ENCODE measurements around the gene SLC19A1. TPM values are rescaled to one million over a fixed set of nuclear protein-coding genes. Genes with fewer than 3 reads are reported as not detected.
"Not testable (repeated sequence)": the region's sequence is repeated elsewhere in the genome, so short reads cannot be mapped to it uniquely, and the experiment has no call there.

SLC19A1 gene
- total RNA-seq, 1 donor from 2014 or later: 53.3 TPM

DNA sequence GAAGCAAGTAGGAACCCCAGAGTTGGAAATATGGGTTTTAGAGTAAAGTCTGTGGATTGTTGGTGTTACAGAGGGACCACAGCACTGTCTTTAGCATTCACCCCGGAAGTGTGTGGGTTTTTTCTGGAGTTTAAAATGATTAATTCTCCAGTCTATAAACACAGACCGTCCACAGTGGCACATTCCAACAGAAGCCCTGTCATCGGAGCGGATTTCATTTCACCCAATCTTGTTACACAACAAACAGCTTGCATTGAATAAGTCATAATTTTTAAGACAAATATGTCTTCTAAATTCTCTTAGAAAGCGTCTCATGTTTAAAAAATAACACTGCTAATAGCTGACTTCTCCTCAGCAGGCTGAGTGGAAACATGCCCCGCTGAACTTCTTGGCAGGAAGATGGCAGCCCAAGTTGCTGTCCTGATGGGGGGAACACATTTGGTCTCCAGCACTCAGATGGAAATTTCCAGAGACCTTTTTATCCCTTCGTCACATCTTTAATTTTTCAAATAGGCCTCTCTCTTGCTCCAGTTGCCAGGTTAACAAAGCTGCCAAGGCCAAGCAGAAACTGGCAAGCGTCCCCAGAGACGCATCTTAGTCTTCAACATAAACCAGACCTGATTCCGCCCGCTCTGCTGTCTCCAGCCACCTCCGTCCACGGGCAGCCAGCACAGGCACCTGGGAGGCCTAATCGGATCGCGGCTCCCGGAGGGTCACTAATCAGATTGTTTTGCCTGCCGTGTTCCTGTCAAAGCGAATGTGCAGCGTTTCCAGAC is 28.8 kb upstream of the SLC19A1 start:
- Mint-ChIP-seq H3K36me3 (ENCODE audit: unreplicated experiment) (no peaks in the 10 kb centered on the region), H3K27ac (ENCODE audit: unreplicated experiment) (no peak overlapping the region), H3K9me3 (ENCODE audit: unreplicated experiment) (no peaks in the 10 kb centered on the region), H3K4me3 (ENCODE audit: unreplicated experiment) (no peak overlapping the region), H3K4me1 (ENCODE audit: low read depth, unreplicated experiment) (peaks cover 5% of the 10 kb centered on the region), H3K27me3 (ENCODE audit: unreplicated experiment) (peaks cover 2% of the 10 kb centered on the region)
- DNase-seq: no peak
- TF ChIP-seq, protein P1, sequence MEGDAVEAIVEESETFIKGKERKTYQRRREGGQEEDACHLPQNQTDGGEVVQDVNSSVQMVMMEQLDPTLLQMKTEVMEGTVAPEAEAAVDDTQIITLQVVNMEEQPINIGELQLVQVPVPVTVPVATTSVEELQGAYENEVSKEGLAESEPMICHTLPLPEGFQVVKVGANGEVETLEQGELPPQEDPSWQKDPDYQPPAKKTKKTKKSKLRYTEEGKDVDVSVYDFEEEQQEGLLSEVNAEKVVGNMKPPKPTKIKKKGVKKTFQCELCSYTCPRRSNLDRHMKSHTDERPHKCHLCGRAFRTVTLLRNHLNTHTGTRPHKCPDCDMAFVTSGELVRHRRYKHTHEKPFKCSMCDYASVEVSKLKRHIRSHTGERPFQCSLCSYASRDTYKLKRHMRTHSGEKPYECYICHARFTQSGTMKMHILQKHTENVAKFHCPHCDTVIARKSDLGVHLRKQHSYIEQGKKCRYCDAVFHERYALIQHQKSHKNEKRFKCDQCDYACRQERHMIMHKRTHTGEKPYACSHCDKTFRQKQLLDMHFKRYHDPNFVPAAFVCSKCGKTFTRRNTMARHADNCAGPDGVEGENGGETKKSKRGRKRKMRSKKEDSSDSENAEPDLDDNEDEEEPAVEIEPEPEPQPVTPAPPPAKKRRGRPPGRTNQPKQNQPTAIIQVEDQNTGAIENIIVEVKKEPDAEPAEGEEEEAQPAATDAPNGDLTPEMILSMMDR (IDR thresholded peaks at IDR 0.05; ENCODE audit: partially characterized antibody, unreplicated experiment): no peak

DNA sequence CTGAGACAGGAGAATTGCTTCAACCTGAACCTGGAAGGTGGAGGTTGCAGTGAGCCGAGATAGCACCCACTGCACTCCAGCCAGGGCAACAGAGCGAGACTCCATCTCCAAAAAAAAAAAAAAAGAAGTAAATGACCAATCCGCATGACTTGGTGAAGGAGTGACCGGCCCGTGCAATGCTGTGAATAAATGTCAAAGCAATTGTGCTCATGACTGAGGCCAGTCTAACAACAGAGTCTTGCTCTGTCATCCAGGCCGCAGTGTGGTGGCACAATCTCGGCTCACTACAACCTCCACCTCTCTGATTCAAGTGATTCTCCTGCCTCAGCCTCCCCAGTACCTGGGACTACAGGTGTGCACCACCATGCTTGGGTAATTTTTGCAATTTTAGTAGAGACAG is 27.8 kb upstream of the SLC19A1 start:
- TF ChIP-seq, protein P1 (IDR thresholded peaks at IDR 0.05; ENCODE audit: partially characterized antibody, unreplicated experiment): no peak
- Mint-ChIP-seq H3K36me3 (ENCODE audit: unreplicated experiment) (no peaks in the 10 kb centered on the region), H3K27me3 (ENCODE audit: unreplicated experiment) (no peaks in the 10 kb centered on the region), H3K4me3 (ENCODE audit: unreplicated experiment) (no peak overlapping the region), H3K4me1 (ENCODE audit: low read depth, unreplicated experiment) (peaks cover 5% of the 10 kb centered on the region), H3K9me3 (ENCODE audit: unreplicated experiment) (no peaks in the 10 kb centered on the region), H3K27ac (ENCODE audit: unreplicated experiment) (no peak overlapping the region)
- no peak for DNase-seq

DNA sequence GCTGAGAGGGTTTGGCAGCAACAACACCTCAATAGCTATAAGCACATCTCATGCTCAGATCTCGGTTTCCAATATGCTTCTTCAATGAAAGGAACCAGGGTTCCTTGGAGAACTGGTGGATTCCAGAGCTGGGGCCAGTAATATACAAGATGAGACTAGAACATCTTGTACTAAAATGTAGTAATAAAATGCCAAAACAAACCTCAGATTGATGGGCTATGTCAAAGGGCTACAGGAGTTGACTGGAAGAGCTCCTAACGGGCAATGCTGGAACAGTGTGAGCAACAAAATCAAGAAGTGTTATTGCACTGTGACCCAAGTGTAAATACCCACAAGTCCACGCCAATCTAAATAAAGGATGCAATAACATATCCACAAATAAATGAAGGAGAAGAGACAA is 26.1 kb upstream of the SLC19A1 start:
- H3K4me3 Mint-ChIP-seq (ENCODE audit: unreplicated experiment): no peak overlapping the region
- no peak for DNase-seq
- no peak overlapping the region for H3K27ac Mint-ChIP-seq (ENCODE audit: unreplicated experiment)
- no peaks in the 10 kb centered on the region for H3K9me3 Mint-ChIP-seq (ENCODE audit: unreplicated experiment)
- H3K36me3 Mint-ChIP-seq (ENCODE audit: unreplicated experiment): peaks cover 6% of the 10 kb centered on the region
- H3K27me3 Mint-ChIP-seq (ENCODE audit: unreplicated experiment): no peaks in the 10 kb centered on the region
- TF ChIP-seq, protein P1 (IDR thresholded peaks at IDR 0.05; ENCODE audit: partially characterized antibody, unreplicated experiment): no peak
- peaks cover 5% of the 10 kb centered on the region for H3K4me1 Mint-ChIP-seq (ENCODE audit: low read depth, unreplicated experiment)

DNA sequence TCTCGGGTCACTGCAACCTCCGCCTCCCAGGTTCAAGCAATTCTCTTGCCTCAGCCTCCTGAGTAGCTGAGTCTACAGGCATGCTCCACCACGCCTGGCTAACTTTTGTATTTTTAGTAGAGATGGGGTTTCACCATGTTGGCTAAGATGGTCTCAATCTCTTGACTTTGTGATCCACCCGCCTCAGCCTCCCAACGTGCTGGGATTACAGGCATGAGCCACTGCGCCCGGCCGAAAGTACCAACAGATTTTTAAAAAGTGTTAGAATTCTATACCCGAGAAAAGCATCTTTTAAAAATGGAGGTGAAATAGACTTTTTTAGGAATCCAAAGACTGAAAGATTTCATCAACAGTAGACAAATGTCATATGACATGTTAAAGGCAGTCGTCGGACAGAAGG is 21.9 kb upstream of the SLC19A1 start:
- H3K27ac Mint-ChIP-seq (ENCODE audit: unreplicated experiment); H3K4me3 Mint-ChIP-seq (ENCODE audit: unreplicated experiment); H3K27me3 Mint-ChIP-seq (ENCODE audit: unreplicated experiment); DNase-seq; H3K9me3 Mint-ChIP-seq (ENCODE audit: unreplicated experiment); H3K4me1 Mint-ChIP-seq (ENCODE audit: low read depth, unreplicated experiment): not testable (repeated sequence)
- peaks cover 24% of the 10 kb centered on the region for H3K36me3 Mint-ChIP-seq (ENCODE audit: unreplicated experiment)

DNA sequence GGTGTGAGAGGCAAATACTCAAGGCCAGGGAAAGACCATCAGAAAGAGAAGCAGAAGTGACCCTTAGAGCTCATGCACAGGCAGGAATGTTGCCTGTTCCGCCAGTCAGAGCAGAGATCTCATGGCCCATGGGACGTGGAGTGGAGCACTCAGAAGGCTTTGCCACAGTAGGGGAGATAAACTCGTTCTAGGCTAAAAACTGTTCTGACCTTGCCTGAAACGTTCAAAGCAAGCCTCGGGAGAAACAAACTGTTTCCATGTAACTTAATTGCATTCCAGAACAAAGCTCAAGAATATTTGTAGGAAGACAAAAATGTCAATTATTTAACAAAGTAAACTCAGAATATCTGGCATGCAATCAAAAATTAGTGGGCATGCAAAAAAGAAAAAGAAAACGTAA is 20.7 kb upstream of the SLC19A1 start:
- no peak for DNase-seq
- no peaks in the 10 kb centered on the region for H3K4me1 Mint-ChIP-seq (ENCODE audit: low read depth, unreplicated experiment)
- peaks cover 3% of the 10 kb centered on the region for H3K27me3 Mint-ChIP-seq (ENCODE audit: unreplicated experiment)
- H3K9me3 Mint-ChIP-seq (ENCODE audit: unreplicated experiment): peaks cover 5% of the 10 kb centered on the region
- no peak overlapping the region for H3K27ac Mint-ChIP-seq (ENCODE audit: unreplicated experiment)
- no peak overlapping the region for H3K4me3 Mint-ChIP-seq (ENCODE audit: unreplicated experiment)
- TF ChIP-seq, protein P1 (IDR thresholded peaks at IDR 0.05; ENCODE audit: partially characterized antibody, unreplicated experiment): no peak
- H3K36me3 Mint-ChIP-seq (ENCODE audit: unreplicated experiment): peaks cover 24% of the 10 kb centered on the region
